DND-41 (cell line): Measurements from ENCODE around the gene NAV1.

Source experiments
- CTCF ChIP-seq: IDR thresholded peaks from 2 replicates; pipeline ENCODE4 v1.5.1; 2012; ENCODE audit warnings: borderline replicate concordance, low read length, moderate library complexity, mild to moderate bottlenecking; ENCODE audit not compliant: poor library complexity, severe bottlenecking; ENCODE audit errors: extremely low read depth
- EZH2 ChIP-seq: IDR thresholded peaks from 3 replicates; pipeline ENCODE4 v1.6.1; 2012; ENCODE audit warnings: borderline replicate concordance, low read depth, mild to moderate bottlenecking, moderate library complexity, low read length, inconsistent platforms; ENCODE audit not compliant: severe bottlenecking

- TF ChIP-seq CTCF = no peak
- no peak for TF ChIP-seq EZH2
These were observed 23.7 kb upstream of the NAV1 start for GRCh38 chr1:201515062-201515750.
